Ammon's horn (tissue), 1 donor: ENCODE results near the gene ANKRD13B.
A peak's percentile ranks its signal among the peaks of the same experiment; 100 is the strongest.

ENCODE experiments used
- DNase-seq: peaks from one replicate; pipeline ENCODE4 v3.0.0-alpha.2; 2016; ENCODE audit warnings: low spot score

The ANKRD13B gene

DNA sequence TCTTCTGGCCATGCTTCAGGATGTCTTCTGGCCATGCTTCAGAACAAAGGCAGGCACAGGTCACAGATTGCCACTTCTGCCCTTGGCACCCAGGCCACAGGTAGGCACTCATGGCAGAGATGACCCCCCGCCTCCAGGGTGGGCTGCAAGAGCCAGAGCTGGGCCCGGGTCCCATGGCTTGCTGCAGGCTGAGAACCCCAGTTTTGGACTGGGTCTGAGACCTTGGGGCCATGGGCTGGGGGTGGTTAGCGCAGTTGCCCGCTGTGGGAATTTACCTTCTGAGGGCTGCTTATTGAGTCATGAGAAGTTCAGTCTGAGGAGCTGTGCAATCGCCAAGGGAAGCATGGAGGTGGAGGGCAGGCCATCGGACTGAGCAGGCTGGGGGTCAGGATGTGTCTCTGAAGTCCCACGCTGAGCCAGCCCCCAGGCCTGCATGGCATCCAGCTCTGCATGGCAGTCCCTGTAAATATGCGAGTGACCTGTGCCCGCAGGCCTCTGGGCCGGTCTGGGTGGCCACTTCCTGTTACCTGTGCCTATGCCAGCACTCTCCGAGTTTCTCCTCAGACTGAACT lies 1.7 kb downstream of the ANKRD13B start:
- no peak for DNase-seq

DNA sequence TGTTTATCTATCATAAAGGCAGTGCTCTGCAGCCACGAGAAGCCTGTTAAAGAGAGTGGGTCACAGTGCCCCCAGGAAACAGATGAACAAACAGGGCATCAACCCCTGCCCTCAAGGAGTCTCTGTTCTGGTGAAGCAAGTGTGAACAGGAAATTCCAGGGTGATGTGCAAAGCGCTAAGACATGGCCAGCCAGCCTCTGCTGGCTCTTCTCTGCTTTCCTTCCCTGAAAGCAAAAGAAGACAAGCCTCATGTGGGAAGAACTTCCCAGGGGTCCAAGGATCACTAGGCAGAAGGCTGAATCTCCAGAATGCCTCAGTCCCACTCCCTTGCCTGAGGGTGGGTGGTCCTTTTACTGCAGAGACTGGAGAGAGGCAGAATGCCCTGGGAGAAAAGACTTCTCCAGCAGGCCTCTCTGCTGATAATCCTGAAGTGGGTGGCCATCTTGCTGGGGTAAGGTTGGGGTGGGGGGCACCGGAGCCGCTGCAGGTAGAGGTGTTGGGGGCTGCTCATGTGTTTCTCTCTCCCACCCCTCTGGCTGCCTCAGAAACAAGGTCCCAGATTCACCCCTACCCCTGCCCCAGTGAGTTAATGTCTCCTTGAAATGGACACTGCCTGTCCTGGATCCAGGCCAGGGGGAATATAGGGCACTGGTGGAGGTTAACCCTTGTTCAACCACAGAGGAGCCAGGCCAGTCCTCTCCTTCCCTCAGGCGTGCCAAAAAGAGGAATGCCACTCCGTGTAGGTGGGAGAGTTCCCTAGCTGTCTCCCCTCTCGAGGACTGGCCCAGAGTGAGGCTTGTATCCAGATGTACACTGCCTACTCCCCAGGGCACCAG lies 2.4 kb downstream of the ANKRD13B start:
- no peak for DNase-seq

DNA sequence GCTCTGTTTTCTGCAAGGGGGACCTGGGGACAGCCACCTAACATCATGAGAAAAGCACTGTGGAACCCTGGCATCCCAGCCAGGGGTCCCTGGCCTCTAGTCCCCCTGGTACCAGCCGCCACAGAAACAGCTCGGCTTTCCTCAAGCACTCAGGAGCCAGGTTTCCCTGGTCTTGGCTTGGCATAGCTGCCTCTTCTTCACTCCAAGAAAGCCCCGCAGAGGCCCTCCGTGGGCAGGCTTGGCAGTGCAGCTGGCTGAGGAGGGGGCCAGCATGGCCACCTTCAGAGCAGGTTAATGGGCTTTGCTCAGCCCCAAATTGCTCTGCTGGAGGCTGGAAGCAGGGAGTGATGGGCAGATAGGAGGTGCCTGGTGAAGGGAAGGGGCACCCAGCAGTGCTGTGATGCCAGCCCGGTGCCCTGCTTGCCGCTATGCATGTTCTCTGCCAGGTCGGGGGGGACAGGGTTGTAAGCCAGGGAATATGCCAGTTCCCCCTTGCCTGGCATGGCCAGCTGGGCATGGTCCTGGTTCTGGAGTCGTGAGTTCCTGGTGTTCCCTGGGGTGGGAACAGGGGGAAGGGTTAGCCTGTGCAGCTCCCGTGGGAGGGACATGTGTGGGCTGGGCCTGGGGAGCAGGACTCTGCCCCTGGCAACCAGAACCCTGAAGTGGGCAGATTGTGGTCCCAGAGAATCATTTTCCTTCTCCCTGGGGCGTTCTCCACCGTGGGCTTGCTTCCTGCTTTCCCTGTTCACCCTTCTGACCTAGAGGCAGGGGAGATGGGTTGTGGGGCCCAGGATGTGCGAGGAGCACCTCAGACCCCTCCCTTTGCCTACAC lies 3.2 kb downstream of the ANKRD13B start:
- no peak for DNase-seq

DNA sequence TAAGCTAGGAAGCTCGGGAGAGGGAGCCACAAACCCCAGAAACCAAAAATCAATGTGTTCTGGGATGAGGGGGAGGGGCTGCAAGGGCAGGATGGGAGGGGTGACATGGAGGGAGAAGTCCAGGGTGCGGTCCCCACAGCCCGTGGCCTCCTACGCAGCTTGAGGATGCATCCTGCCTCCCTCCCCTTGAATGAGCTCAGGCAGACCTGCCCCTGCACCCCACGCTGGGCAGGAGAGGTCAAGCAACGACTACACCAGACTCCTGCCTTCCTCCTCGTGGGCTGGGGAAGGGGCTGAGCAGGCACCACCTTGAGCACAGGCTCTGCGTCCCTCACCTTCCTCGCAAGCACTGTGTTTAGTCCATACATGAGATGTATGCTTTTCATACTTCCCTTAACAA lies 3.9 kb downstream of the ANKRD13B start:
- no peak for DNase-seq

DNA sequence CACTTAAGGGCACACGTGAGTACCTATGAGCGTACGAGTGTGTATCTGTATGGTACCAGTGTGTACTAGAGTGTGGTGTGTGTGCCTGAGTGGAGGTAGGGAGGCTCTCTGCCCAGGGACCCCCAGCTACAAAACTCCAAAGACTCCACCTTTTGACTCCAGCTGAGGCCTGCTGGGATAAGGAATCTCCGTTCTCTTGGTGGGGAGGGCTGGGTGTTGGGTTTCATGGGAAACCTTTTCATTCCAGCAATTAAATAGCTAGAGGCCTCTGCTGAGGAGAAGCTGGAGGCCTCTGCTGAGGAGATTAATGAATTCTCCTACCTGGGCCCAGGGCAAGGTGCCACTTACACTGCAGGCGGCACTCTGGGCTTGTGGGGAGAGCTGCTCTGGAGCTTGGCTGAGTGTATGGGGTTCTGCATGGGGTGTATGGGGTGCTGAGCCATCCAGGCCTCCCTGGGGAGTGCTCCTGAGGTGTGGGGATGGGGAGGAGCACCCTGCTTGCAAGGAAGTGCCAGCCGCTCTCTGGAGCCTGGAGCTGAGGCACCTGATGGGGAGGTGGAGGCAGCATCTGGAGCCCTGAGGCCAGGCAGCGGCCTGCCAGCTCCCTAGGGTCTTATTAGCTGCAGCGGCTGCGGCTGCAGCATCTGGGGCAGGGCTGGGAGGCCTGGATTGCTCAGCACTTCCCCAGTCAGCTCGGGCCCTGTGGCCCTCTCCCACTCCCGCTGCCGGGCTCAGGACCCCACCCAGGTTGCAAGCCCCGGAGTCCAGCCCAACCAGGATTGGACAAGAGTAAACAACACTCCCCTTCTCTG lies 4.6 kb downstream of the ANKRD13B start:
- no peak for DNase-seq

DNA sequence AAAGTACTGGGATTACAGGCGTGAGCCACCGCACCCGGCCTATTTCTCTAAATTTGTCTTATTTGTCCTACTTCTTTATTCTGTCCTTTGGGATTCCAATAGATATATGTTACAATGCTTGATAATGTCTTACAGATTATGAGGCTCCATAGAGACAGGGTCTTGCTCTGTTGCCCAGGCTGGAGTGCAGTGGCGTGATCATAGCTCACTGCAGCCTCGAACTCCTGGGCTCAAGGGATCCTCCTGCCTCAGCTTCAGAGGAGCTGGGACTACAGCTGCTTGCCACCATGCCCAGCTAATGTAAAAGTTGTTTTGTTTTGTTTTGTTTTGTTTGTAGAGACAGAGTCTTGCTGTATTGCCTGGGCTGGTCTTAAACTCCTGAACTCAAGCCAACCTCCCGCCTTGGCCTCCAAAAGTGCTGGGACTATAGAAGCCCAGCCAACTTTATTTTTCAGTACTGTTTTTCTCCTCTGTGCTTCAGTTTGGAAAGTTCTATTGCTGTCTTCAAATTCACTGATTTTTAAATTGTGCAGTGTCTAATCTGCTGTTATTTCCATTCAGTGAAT lies 10.3 kb downstream of the ANKRD13B start:
- no peak for DNase-seq

DNA sequence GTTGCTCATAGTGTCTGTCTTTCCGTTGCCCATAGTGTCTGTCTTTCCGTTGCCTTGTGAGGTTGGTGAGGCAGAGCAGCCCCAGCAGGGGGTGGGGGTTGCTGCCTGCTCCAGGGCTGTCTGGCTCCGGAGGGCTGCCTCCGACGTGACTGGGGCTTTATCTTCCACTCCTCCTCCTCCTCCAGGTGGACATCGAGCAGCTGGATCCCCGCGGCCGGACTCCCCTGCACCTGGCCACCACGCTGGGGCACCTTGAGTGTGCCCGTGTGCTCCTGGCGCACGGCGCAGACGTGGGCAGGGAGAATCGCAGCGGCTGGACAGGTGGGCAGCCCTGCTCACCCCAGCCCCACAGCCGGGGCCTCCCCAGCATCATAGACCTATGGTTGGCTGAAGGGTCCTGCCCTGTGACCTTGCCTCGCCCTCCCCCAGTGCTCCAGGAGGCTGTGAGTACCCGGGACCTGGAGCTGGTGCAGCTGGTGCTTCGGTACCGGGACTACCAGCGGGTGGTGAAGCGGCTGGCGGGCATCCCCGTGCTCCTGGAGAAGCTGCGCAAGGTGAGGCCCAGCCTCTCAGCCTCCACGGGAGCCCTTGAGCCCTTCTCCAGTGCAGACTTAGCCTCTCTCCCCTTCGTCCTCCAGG lies 14.7 kb downstream of the ANKRD13B start:
- no peak for DNase-seq

DNA sequence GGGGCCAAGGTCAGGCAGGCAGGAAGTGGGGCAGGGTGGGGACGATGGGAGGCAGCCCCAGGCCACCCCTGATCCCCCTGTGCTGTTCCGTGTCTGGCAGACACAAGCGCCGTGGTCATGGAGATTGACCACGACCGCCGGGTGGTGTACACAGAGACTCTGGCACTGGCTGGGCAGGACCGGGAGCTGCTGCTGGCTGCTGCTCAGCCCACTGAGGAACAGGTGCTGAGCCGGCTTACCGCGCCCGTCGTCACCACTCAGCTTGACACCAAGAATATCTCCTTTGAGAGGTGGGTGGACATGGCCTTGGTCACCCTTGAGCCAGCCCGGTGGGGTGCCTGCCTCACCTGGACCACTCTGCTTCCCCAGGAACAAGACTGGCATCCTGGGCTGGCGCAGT lies 16.1 kb downstream of the ANKRD13B start:
- DNase-seq = no peak

DNA sequence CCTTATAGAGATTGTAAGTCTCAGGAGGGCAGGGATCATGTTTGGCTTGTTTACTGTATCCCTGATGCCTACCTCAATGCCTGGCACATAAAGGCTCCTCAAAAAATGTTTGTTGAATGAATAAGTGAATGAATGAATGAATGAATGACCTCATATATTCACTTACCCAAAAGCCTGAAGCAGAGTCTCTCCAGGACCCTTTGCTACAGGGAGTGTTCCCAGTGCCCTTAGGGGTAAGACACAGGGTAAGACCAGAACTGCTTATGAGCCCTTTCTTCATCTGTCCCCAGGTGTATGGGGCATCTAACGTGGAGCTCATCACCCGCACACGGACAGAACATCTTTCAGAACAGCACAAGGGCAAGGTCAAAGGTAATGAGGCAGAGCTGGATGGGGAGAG lies 17.5 kb downstream of the ANKRD13B start:
- peak; percentile 1 for DNase-seq

DNA sequence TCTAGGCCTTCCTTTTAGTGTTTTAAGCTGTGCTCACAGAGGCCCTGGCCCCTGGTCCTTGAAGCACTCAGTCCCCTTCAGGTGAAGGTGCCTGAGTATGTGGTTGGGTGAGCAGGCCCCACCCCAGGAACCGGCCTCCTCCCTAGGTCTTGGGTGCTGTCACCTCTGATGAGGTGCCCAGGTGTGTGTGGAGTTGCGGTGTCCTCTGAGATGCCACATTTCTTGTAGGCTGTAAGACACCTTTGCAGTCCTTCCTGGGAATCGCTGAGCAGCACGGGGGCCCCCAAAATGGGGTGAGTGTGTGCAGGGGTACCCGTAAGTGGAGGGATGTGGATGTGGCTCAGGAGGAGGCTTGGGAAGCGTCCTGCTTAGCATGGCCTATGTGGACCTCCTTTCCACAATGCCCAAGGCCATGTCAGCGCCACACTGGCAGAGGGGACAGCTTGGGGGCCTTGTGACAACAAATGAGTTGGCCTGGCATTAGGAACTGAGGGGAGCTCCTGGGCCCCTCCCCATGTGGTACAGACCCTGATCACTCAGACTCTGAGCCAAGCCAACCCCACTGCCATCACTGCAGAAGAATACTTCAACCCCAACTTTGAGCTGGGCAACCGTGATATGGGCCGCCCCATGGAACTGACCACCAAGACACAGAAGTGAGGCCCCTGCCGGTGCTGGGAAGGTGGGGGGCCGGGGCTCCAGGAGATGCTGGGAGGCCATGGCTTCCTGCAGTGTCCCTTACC lies 18.6 kb downstream of the ANKRD13B start:
- DNase-seq = peak; percentile 3

DNA sequence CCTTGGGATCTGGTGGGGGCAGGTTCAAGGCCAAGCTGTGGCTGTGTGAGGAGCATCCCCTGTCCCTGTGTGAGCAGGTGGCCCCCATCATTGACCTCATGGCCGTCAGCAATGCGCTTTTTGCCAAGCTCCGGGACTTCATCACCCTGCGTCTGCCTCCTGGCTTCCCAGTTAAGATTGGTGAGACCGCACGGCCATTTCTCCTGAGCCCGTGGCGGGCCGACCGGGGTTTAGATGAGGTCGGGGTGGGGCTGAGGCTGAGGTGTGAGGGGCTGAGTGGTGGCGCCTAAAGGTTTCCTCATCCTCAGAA lies 19.1 kb downstream of the ANKRD13B start:
- peak; percentile 4 for DNase-seq

DNA sequence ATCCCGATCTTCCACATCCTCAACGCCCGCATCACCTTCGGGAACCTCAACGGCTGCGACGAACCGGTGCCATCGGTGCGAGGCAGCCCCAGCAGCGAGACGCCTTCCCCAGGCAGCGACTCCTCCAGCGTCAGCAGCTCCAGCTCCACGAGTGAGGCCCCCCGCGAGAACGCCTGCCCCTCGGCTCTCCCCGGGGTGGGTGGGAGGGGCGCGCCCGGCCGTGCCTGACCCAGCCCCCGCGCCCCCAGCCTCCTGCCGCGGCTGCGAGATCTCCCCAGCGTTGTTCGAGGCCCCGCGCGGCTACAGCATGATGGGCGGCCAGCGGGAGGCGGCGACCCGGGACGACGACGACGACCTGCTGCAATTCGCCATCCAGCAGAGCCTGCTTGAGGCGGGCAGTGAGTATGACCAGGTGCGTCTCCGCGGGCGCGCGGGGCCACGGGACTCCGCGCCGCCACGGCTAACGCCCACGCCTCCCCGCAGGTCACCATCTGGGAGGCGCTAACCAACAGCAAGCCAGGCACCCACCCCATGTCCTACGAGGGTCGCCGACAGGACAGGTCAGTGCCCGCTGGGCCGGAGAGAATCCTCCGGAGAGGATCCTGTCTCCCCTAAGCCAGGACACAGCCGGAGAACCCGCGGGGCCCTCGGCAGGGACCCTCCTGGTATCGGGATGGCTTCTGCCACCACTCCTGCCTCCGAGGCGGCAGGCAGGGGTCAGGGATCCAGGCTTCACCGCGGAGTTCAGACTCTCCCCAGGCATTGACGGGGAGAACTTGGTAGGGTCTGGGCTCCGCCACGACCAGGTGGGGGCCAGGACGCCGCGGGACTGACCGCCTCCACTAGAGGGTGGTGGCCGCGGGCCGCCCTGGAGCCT lies 19.7 kb downstream of the ANKRD13B start:
- peak; percentile 3 for DNase-seq

DNA sequence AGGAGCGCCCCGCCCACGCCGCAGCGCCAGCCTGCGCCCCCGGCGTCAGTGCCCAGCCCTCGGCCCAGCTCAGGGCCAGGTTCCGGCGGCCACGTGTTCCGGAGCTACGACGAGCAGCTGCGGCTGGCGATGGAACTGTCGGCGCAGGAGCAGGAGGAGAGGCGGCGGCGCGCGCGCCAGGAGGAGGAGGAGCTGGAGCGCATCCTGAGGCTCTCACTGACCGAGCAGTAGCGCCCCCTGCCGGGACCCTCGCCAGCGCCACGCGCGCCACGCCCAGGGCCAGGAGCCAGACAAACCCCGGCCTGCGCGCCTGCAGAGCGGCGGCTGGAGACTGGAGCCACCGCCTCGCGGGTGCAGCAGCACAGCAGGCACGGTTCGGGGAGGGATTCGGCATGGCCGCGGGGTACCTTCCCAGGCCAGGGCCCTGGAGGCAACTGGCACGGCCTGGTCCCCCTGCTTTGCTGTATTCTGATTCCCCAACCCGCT lies 20.5 kb downstream of the ANKRD13B start:
- peak; percentile 94 for DNase-seq

DNA sequence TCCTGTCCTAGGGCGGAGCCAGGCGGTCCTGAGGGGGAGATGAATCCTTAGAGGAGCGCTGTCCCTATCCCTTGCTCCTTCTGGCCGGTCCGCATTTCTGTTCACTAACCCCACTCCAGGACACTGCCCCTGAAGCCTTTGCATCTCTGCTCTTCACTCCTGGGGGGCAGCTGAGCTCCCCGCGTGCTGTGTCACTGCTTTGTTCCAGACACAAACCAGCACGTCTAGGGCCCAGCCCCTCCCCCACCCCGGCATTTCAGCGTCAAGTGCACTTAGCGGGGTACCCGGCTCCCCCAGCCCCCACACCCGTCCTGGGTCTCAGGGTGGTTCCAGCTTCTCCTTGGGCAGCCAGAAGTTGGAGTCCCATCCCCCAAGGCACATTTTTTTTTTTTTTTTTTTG lies 20.9 kb downstream of the ANKRD13B start:
- DNase-seq = no peak

DNA sequence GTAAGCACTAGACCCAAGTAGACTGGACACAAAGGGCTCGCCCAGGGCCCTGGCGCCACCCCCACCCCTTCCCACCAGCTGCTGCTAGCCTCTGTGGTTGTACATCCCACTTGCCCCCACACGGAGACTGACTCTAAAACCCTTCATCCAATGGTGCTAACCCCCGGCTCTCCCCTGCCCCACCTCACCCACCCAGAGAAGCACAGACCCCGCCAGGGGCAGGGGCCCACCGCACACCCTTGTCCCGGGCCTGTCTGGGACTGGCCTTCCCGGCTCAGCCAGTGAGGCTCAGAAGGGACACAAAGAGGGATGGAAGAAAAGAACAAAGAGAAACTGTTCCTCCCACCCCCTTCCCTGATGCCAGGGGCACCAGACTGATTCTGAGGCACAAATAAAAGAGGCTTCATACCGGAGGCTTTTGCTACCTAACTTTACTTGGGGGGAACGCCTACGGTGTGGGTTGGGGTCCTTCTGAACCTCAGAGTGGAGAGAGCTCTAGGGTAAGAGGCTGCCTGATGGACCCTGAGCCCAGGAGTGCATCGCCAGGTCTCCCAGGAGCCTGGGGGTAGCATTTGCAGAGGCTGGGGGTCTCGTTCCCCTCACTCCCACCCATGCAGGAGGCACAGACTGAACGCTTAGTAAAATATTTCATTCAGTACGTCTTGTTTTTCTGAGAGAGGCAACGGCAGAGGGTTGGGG lies 21.6 kb downstream of the ANKRD13B start:
- DNase-seq = peak; percentile 67

DNA sequence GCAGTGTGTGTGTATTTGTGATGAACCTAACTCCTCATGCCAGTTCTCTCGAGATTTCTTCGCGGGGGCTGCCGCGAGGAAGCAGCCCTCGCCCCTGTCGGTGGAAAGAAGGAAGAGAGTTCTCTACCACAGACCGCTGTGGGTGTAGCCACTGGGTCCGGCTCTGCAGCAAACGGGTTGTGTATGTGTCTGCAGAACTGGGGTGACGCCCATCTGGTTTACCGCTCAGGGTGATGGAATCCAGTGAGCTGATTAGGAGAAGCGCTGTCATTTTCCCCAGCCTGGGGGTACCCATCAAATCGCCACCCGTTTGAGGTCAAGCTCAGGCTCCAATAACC lies 22.1 kb downstream of the ANKRD13B start:
- peak; percentile 61 for DNase-seq

DNA sequence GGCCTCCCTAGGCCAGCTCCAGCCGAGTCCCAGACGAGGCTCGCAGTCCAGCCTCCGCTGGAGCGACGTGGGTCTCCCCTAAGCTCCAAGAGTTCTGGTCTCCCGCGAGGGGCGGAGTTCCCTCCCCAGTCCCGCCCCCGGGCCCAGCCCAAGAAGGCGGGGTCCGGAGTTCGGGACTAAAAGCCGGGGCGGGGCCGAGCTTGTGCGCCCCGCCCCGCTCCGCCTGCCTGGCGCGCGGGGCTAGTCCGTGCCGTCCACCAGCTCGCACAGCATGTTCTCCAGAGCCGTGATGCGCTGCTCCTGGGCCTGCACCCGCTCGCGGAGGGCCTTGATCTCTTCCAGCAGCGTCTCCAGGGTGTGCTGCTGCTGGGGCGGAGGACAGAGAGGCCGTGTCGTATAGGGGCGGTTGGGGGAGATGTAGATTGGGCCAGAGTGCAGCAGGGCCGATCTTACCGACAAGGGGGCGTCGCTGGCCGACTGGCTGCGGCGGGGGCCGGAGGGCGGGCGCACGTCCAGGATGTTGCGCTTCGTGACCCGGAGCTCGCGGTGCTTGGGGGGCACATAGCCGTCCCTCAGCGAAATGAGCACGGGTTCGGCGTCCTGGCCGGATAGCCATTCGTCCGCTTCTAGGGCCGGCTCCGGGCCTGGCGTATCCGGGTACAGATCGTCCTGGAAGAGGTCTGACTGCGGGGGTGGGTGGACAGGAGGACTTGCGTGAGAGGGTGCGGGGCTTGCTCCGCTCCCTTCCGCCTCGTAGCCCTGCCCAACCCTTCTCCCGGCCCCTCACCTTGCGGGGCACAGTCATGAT lies 22.8 kb downstream of the ANKRD13B start:
- peak; percentile 95 for DNase-seq
